Stimulated activated CD8-positive, alpha-beta memory T cell treated with anti-CD3 and anti-CD28 coated beads, Interleukin-15, amount 100 ng/mL, for 48 hours (primary cell): ENCODE results near the gene TEX14.
A peak's percentile ranks its signal among the peaks of the same experiment; 100 is the strongest.

Experiments used
- DNase-seq, 2 donors: peaks; one replicate each; pipeline ENCODE4 v3.0.0-alpha.2; 2020; ENCODE audit warnings: low read depth in 2 of 2

Gene TEX14

DNA sequence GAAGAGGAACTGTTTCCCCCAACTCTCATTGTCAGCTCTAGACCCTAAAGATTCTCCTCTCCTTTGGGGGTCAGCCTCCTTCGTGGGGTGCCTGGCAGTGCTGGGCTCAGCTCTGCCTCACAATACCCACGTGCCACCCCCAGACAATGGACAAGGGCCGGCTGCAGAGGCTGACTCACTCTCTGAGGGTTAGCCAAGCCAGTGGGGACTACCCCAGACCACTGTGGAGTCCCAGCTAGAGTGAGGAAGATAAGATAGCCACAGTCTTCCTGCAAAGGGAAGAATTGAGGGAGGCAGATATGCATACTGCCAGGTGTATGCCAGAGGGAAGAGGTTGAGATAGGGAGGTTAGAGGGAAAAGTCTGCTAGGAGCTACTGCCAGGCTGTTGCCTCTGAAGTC is 163.9 kb downstream of the TEX14 start:
- DNase-seq = no peak

DNA sequence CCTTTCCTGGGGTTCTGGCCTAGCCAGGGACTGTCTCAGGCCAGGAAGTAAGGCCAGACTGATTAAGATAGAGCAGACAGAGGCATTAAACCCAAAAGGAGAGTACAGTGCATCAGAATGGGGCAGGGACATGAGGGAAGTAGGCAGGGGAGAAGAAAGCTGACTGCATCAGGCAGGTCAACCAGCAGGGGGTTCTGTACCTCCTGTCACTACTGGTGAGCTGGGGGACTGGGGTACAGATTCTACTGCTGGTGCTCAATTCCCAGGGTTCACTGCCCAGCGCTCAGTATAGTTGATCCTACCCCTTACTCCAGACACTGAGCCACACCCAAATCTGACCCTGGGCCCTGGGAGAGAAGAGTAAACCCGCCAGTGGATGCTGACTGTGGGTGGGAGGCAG is 164.5 kb downstream of the TEX14 start:
- no peak for DNase-seq

DNA sequence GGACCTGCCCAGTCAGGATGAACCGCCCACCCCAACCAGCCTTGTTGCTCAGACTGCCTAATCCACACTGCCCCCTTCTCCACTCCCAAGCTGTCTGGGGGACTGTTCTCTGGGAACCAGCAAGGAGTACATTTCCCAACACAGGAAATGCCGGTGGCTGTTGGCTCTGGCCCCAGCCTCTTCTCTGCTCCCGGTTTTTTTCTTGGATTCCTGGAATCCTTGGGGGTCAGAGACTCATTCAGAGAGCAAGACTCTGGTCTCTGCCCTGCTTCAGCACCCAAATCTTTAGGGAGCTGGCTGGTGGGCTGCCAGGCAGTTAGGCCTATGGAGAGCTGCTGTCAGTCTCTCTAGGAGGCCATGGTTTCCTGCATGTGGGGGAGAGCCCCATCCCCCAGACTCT is 166.6 kb downstream of the TEX14 start:
- no peak for DNase-seq

DNA sequence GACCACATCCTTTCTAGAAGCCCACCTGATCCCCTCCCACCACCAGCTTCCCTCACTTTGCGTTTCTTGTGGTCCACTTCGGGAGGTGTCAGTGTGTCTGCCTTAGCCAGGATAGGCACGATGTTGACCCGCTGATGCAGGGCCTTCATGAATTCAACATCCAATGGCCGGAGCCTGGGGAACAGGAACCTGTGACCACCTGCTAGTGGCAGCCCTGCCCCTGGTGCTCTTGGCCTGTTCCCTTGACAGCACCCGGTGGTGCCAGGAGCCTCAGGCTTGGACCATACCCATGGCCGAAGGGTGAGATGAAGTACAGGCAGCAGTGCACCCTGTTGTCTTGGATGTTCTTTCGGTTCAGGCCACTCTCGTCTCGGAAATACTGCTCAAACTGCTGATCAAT is 170.2 kb downstream of the TEX14 start:
- no peak for DNase-seq

DNA sequence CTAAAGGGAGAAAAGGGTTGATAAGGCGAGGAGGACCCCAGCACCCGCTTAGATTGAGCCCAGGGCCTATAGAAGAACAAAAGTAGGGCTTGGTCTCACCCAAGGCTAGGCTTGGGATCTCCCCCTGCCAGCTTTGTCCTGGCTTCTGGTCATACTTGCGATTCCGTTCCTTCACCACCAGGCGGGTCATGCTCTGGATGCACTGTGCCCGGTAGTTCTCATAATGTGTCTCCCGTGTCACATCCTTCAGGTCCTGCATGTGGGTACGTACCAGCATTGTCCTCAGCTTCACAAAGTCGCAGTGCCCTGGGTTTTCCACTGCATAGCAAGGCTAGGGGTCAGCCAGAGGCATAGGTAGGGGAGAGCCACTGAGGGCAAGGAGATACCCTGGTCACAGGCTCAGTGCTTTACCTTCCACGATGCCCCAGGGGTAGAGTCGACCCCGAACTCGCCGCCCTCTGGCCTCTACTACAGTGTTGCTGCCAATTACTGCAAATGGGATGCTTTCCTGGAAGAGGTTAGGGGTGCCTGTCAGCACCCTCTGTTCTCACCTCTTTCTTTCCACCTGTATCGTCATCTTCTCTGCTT is 170.9 kb downstream of the TEX14 start:
- no peak for DNase-seq

DNA sequence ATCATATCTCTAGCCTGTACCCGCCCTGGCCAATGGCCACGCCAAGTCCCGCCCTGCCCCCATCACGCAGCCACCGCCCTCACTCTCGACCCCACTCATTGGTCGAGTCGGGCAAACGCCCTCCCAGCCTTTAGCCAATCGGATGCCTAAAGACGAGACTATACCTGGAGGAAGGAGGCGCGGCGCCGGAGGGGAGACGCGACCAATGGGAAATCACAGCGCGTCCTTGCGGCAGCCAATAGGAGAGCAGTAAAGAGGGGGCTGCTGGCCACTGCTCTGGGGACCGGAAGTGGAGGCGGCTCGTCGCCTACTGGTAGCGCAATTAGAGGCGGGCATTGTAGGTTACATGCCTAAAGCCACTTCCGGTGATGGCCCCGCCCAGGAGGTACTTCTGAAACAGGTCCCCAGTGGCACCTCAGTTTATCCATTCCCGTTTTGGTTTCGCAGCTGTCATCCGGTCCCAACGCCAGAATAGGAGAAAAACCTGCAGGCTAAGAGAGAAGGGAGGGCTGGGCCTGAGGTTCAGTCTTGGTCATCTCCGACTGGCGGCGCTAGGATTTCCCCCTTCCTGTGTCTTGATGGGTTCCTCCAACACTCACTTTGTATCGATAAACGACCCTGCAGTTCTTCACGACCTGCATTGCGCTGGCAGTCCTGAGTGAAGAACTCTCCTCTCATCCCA is 173.8 kb downstream of the TEX14 start:
- DNase-seq = peak; percentile 99 to 100

DNA sequence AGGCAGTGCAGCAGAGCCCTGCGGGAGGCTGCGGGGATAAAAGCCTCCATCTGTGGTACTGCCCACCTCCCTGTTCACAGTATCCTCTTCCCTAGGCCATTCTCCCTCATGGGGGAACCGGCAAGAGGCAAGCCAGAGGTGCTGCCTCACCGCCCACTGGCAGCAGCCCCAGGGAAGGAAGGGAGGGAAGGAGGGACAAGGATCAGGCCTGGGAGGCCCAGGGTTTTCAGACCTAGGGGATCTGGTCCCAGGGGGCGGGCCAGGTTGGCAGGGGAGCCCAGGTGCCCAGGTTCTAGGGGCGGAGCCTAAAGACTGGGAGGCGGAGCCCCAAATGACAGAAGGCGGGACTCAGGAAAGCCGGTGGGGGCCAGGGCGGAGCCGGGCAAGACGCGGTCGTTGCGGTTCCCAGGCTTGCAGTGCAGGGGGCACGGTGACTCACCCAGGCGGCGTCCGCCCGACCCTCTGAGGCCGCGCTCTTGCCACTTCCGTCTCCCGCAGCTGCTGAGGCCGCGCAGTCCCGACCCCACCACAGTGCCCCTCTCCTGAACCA is 174.4 kb downstream of the TEX14 start:
- DNase-seq = no peak

DNA sequence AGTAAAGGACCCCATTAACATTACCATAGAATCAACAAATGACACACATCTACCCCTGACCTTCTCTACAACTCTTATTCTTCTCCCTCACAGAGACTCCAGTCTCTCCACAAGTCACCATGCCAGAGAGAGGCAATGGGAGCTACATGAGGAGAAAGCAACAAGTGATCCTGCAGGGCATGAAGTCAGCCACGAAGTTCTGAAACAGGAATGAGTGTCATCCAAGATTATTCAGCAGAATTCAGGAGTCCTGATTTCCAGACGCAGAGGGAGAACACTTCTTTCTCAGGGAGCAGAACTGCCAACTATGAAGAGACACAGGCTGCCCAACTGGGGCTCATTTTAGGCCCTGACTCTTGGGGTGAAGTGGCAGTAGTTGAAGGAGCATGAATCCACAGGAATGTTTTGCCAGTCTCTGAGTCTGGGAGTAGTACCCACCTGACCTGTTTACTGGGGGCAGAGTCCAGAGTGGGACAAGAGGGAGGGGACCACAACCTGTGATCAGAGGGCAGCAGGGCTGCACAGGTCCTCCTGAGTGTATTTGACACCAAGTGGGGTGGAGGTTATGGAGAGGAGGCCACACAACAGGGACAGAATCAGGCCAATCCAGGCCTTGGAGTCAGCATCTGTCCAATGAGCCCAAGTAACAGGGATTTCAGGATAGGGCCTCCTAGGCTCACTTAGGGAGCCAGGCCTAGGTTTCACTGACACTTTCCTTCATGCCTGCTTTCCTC is 175.0 kb downstream of the TEX14 start:
- no peak for DNase-seq

DNA sequence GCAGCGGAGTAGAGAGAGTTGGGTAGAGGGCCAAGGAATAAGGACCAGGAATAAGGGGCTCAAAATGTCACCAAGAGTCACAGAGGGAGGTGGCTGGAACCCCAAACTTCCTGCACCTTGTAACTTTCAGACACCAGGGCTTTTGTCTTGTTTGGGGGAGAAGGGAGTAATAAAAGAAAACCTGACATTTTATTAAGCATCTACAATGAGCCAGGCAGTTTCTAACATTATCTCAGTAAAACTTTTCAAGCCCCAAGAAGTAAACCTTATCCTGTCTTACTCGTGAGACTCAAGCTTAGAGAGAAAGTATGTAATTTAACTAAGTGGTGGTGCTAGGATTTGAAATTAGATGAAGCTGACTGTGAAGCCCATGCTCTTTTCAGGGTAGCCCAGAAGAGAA is 176.6 kb downstream of the TEX14 start:
- DNase-seq = no peak

DNA sequence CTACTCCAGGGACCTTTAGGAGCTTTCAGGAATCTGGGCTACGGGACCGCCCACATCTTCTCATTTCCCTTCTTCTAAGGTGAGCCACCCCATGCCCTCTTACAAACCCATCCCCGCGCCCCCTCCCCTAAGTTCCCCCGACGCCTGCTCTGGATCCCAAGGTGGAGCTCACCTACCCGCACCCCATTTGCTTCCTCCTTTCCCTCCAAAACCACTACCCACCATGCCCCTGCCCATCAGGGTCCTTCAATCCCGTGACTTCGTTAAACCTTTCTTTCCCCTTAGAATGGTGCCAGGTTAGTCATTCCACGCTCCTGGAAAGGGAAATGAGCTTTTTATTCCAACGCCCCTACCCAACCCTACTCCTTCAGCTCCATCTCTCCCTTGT is 177.1 kb downstream of the TEX14 start:
- DNase-seq = no peak

DNA sequence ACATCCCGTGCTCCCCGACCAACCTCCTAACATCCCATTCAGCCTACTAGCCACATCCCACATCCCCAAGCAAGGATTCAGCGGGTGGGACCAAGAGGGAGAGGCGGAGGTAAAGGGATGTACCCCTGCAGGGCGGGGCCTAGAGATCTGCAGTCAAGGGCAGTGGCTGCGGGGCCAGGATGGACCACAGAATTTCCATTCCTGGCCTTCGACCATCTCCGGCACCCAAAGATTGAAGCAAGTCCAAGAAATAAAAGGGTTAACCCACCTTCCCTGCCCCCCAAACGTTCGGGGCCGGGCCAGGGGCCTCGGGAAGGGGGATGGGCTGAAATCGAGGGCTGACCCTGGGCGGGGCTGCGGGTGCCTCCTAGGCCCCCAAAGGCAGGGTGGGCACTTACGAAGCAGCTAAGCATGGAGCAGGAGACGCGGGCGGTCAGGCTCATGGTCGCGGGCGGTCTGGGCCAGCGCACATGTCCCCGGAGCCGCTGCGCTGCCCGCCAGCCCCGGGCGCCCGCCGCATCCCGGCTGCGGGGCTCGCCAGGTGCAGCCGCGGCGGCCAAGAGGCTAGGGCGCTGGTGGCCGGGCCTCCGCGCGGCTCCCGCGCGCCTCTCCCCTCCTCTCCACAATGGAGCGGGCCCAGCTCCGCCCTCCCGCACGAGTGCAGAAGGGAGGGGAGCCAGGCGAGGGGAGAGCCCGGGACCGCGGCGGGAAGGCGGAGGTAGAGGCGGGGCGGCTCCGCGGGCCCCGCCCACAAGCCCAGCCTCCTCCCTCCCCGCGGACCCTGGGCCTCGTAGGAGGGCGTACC is 177.7 kb downstream of the TEX14 start, which contains the start of gene MTMR4:
Gene MTMR4, minus strand, starts transcription at position 674 of the 805 bp plus-strand sequence. Its CDS starts 231 bp downstream, at position 443.
- peak; percentile 71 to 73 for DNase-seq

DNA sequence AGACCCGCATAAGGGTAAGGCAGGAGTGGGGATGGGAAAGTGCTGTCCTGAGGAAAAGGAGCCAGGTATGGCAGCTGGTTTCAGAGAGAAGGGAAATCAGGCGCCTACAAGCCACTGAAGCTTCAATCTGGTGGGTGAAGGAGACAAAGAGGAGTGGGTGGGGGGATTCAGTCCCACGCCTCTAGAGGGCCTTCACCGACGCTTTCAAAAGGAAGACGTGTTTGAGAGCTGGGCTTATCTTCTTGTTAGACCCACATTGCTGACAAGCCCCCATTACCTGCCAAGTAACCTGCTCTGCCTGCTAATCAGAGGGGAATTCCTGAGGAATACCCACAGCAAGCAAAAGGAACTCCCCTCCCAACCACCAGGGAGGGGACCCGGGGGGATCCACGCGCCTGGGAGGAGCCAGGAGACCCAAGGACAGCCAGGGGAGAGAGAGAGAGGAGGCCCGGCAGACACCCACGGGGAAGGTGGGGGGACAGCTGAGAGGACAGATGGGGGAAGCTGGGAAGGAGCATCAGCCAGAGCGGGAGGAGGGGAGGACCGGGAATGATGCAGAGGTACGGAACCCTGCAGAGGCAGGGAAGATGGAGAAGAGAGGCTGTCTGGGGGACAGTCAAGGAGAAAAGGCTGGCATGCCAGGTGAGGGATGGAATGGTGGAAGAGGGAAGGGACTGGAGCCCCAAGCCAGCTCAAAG is 178.4 kb downstream of the TEX14 start:
- DNase-seq = no peak

DNA sequence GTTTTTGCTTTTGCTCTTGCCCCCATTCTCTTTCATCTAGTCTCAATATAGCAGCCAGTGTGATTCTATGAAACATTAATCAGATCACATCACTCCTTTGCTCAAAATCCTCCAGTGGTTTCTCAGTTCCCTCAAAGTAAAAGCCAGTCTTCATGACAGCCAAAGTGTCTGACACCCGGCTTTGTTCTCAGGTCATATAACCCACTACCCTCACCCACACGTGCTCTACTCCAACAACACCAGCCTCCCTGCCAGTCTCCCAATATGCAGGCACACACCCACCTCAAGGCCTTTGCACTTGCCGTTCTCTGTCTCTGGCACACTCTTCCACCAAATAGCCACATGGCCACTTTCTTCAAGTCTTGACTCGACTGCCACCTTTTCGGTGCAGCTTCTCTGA is 181.8 kb downstream of the TEX14 start:
- DNase-seq = no peak

DNA sequence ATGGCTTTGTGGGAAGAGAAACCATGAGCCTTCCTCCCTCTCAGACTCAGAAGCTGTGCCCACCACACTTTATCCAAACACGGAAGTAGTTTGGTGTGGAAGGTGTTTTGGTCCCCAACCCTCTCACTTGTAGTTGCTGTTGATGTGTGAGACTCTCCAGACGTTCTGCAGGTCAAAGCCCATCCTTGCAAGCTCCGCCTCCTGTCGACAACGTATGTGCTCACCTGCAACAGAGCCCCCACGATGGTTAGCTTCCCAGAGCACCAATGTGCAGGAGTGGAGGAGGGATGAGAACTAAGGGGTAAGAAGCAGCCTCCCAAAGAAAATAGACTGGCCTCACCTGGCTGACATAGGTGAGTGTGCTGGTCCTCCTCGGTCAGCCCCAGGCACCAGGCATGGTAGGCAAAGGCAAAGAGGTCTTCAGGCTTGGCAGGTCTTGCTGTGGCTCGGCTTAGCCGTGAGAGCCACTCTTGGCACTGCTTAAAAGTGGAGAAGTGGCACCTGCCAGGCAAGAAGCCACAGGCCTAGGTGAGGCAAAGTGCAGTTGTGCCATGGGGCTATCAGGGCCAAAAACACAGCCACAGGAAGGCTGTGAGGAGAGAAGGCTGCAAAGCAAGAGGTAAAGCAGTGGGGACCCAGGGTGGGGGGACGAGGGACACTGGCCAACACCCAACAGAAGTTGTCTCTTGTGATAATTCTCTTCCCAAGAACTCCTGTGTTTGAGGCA is 183.3 kb downstream of the TEX14 start:
- no peak for DNase-seq

DNA sequence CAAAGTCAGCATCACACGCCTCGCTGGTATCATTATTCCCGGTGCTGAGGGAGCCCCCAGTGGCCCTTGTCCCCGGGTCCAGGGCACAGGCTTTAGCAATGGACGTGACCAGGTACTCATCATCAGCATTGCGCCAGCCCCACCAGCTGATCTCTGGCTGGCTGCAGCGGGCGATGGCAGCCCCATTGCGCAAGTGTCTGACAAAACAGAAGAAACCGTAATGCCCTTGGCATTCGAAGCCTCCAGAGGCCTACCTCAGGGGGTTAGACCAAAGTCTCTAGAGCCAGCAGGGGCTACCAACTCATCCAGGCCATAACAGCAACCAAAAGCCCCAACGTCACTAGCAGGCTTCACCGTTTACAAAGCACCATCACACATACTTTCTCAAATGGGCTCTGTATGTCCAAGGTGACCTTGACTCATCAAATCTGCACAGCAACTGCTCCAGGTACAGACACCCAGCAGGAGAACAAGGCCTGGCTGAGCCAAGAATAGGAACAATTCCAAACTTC is 184.7 kb downstream of the TEX14 start:
- no peak for DNase-seq
